Prostate gland (tissue), 2 donors: ENCODE measurements around the gene RASSF10. TPM values are rescaled to one million over a fixed set of nuclear protein-coding genes. Genes with fewer than 3 reads are reported as not detected.

Source experiments
- DNase-seq: peaks from one replicate; pipeline ENCODE4 v3.0.0-alpha.2; 2019; ENCODE audit warnings: low spot score
- H3K27ac ChIP-seq, 2 donors: fragments of 200-600 bp; sonication (generic); 2 replicates each; pipeline ENCODE4 v1.5.1; 2017 to 2019
- H3K27me3 ChIP-seq: fragments of 200-600 bp; sonication (generic); replicated peaks from 2 replicates; pipeline ENCODE4 v1.5.1; 2019; ENCODE audit not compliant: insufficient read depth
- H3K36me3 ChIP-seq, 2 donors: fragments of 200-600 bp; sonication (generic); 1 replicate in 1 of 2; 2 replicates in 1 of 2; pipeline versions ENCODE4 v1.5.1 to v1.8.1; 2017 to 2019
- H3K4me1 ChIP-seq: fragments of 200-600 bp; sonication (generic); replicated peaks from 2 replicates; pipeline ENCODE4 v1.5.1; 2019
- H3K4me3 ChIP-seq, 2 donors: fragments of 200-600 bp; sonication (generic); 2 replicates each; pipeline ENCODE4 v1.5.1; 2017 to 2019
- H3K9me3 ChIP-seq: fragments of 200-600 bp; sonication (generic); 2 replicates; pipeline ENCODE4 v1.5.1; 2017
- CTCF ChIP-seq, 4 experiments: fragments of 200-600 bp in 2 of 4; fragments of 450-650 bp in 2 of 4; sonication (generic) in 2 of 4; IDR thresholded peaks; 1 replicate in 3 of 4; 2 replicates in 1 of 4; pipeline ENCODE4 v1.5.1; 2016 to 2019; ENCODE audit warnings: antibody characterized with exemption in 4 of 4, mild to moderate bottlenecking in 2 of 4, moderate library complexity in 2 of 4
- POLR2A ChIP-seq: fragments of 450-650 bp; IDR thresholded peaks from one replicate; pipeline ENCODE4 v1.6.1; 2016; ENCODE audit warnings: antibody characterized with exemption, mild to moderate bottlenecking
- POLR2AphosphoS5 ChIP-seq: sonication (generic); formaldehyde crosslinking; IDR thresholded peaks from one replicate; pipeline ENCODE4 v1.6.1; 2017; ENCODE audit warnings: antibody characterized with exemption
- WGBS: methylation state at CpG from one replicate; pipeline ENCODE4 v1.1.5; 2018; 5-methylcytosine and 5-hydroxymethylcytosine counted together
- intact Hi-C: fragments of 100-400 bp; cut with DNase I; formaldehyde crosslinking; loops from one replicate; pipeline ENCODE4 v1.14.2; 2022
- total RNA-seq, 2 donors: library from RNA; depleted of rRNA; stranded (reverse); fragments of >200 nt; gene quantifications; one replicate each; pipeline ENCODE4 v1.1.0, GENCODE V29; 2016

RASSF10 gene
- total RNA-seq, 2 donors from 2014 or later: 2.7 to 3.3 TPM

- TF ChIP-seq POLR2AphosphoS5: peak; percentile 88
- TF ChIP-seq POLR2A: no peak
- TF ChIP-seq CTCF (IDR thresholded peaks at IDR 0.05): no peak
- peak; percentile 88 for DNase-seq
- Histone ChIP-seq H3K9me3 (no peaks in the 10 kb centered on the region), H3K4me1 (no peaks in the 10 kb centered on the region), H3K27ac (no peak overlapping the region), H3K27me3 (no peaks in the 10 kb centered on the region), H3K36me3 (no peaks in the 10 kb centered on the region), H3K4me3 (no peak overlapping the region)
- intact Hi-C loops: no loop called here
- 14% methylated on average over 3 of the region's 3 CpGs for WGBS
These were observed 21.7 kb downstream of the RASSF10 start for GRCh38 chr11:13030857-13031256.

GRCh38 chr11:13031349-13031748, 22.2 kb downstream of the RASSF10 start:
- no peak for DNase-seq
- Histone ChIP-seq H3K4me3 (no peak overlapping the region), H3K27me3 (no peaks in the 10 kb centered on the region), H3K27ac (no peak overlapping the region), H3K36me3 (no peaks in the 10 kb centered on the region), H3K9me3 (no peaks in the 10 kb centered on the region), H3K4me1 (no peaks in the 10 kb centered on the region)
- intact Hi-C loops: no loop called here
- no peak for TF ChIP-seq POLR2AphosphoS5
- TF ChIP-seq POLR2A: no peak
- TF ChIP-seq CTCF (IDR thresholded peaks at IDR 0.05): no peak

GRCh38 chr11:13033760-13034533, 24.8 kb downstream of the RASSF10 start:
- Histone ChIP-seq H3K27ac (no peak overlapping the region), H3K36me3 (no peaks in the 10 kb centered on the region), H3K4me1 (no peaks in the 10 kb centered on the region), H3K4me3 (no peak overlapping the region), H3K9me3 (no peaks in the 10 kb centered on the region), H3K27me3 (no peaks in the 10 kb centered on the region)
- WGBS: 84% methylated on average over 4 of the region's 4 CpGs
- no peak for DNase-seq
- intact Hi-C loops: no loop called here
- no peak for TF ChIP-seq CTCF (IDR thresholded peaks at IDR 0.05)

GRCh38 chr11:13035711-13036110, 26.6 kb downstream of the RASSF10 start:
- Histone ChIP-seq H3K36me3 (no peaks in the 10 kb centered on the region), H3K27ac (no peak overlapping the region), H3K4me3 (no peak overlapping the region), H3K9me3 (no peaks in the 10 kb centered on the region), H3K27me3 (no peaks in the 10 kb centered on the region), H3K4me1 (no peaks in the 10 kb centered on the region)
- WGBS: 59% methylated on average over 4 of the region's 4 CpGs
- TF ChIP-seq POLR2AphosphoS5 (no peak), POLR2A (no peak), CTCF (IDR thresholded peaks at IDR 0.05) (no peak)
- intact Hi-C loops: no loop called here
- no peak for DNase-seq

DNA sequence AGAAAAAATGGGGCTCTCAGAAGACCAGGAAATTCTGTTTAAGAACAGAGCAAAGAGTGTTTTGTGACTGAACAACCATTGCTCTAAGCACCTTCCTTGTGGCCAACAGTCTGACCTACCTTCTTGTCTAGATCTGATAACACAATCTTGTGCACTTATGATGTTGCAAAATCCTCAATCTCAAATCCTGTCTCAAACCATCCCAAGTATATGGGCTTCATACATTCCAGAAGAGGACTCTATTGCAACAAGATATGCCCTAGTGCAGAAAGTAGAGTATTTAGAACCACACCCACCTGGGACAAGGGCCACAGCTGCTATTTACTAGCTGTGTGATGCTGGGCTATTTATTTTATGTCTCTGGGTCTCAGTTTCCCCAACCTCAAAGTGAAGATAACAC, 27.1 kb downstream of the RASSF10 start:
- no peak overlapping the region for H3K4me3 ChIP-seq
- H3K4me1 ChIP-seq: no peaks in the 10 kb centered on the region
- no peak for DNase-seq
- no peaks in the 10 kb centered on the region for H3K36me3 ChIP-seq
- H3K27ac ChIP-seq: no peak overlapping the region
- no peaks in the 10 kb centered on the region for H3K27me3 ChIP-seq
- no peaks in the 10 kb centered on the region for H3K9me3 ChIP-seq
- intact Hi-C loops: no loop called here
- TF ChIP-seq POLR2A: no peak
- no peak for TF ChIP-seq CTCF (IDR thresholded peaks at IDR 0.05)
- TF ChIP-seq POLR2AphosphoS5: no peak
